Stimulated activated CD4-positive, alpha-beta T cell treated with anti-CD3 and anti-CD28 coated beads, Interleukin-15, amount 100 ng/mL, for 1 hour (primary cell): ENCODE measurements around the gene ABCB9.
"Not testable (repeated sequence)": the region's sequence is repeated elsewhere in the genome, so short reads cannot be mapped to it uniquely, and the experiment has no call there.

Experiments
- DNase-seq, 2 donors: peaks; one replicate each; pipeline ENCODE4 v3.0.0-alpha.2; 2020; ENCODE audit warnings: low read depth in 1 of 2, low spot score in 1 of 2

Gene ABCB9

GRCh38 chr12:122896662-122897061 is 69.6 kb downstream of the ABCB9 start:
- DNase-seq, result no peak

- peak; percentile 75 to 79 for DNase-seq
Measured at GRCh38 chr12:122895704-122896636, 70.3 kb downstream of the ABCB9 start, which contains the start of gene VPS37B. Gene VPS37B (minus strand): TSS chr12:122896124. CDS start chr12:122896062, 62 bp downstream.

GRCh38 chr12:122895320-122895703 is 71.0 kb downstream of the ABCB9 start:
- DNase-seq, result no peak

GRCh38 chr12:122894193-122895121 is 71.8 kb downstream of the ABCB9 start:
- DNase-seq, result no peak

GRCh38 chr12:122893208-122894153 is 72.8 kb downstream of the ABCB9 start:
- no peak for DNase-seq

GRCh38 chr12:122892724-122893123 is 73.5 kb downstream of the ABCB9 start:
- not testable (repeated sequence) for DNase-seq

GRCh38 chr12:122891661-122892525 is 74.4 kb downstream of the ABCB9 start:
- DNase-seq, result no peak

- DNase-seq, result no peak
Measured at GRCh38 chr12:122889761-122890520, 76.3 kb downstream of the ABCB9 start.

GRCh38 chr12:122888232-122888752 is 78.0 kb downstream of the ABCB9 start:
- peak in 1 of 2 donors; percentile 30 for DNase-seq

- no peak for DNase-seq
Measured at GRCh38 chr12:122887819-122888212, 78.4 kb downstream of the ABCB9 start.

GRCh38 chr12:122886851-122887818 is 79.1 kb downstream of the ABCB9 start:
- DNase-seq, result no peak

- DNase-seq, result no peak
Measured at GRCh38 chr12:122886161-122886560, 80.1 kb downstream of the ABCB9 start.

GRCh38 chr12:122884860-122885259 is 81.4 kb downstream of the ABCB9 start:
- no peak for DNase-seq

- no peak for DNase-seq
Measured at GRCh38 chr12:122884091-122884826, 82.0 kb downstream of the ABCB9 start.

GRCh38 chr12:122882908-122883558 is 83.2 kb downstream of the ABCB9 start:
- DNase-seq, result no peak

GRCh38 chr12:122880668-122881067 is 85.6 kb downstream of the ABCB9 start:
- no peak for DNase-seq
